H4 (cell line): ENCODE results near the gene EIF3L. TPM values are rescaled to one million over a fixed set of nuclear protein-coding genes. Genes with fewer than 3 reads are reported as not detected.
A peak's percentile ranks its signal among the peaks of the same experiment; 100 is the strongest.

ENCODE experiments used
- DNase-seq: peaks from one replicate; pipeline ENCODE4 v3.0.0-alpha.2; 2015; ENCODE audit warnings: low spot score
- total RNA-seq: library from RNA; depleted of rRNA; stranded (reverse); fragments of >200 nt; shearing (Covaris generic); gene quantifications from 2 replicates; pipeline ENCODE4 v1.2.3, GENCODE V29; 2014

The EIF3L gene
- total RNA-seq, 1 experiment from 2014 or later = 514 TPM

DNA sequence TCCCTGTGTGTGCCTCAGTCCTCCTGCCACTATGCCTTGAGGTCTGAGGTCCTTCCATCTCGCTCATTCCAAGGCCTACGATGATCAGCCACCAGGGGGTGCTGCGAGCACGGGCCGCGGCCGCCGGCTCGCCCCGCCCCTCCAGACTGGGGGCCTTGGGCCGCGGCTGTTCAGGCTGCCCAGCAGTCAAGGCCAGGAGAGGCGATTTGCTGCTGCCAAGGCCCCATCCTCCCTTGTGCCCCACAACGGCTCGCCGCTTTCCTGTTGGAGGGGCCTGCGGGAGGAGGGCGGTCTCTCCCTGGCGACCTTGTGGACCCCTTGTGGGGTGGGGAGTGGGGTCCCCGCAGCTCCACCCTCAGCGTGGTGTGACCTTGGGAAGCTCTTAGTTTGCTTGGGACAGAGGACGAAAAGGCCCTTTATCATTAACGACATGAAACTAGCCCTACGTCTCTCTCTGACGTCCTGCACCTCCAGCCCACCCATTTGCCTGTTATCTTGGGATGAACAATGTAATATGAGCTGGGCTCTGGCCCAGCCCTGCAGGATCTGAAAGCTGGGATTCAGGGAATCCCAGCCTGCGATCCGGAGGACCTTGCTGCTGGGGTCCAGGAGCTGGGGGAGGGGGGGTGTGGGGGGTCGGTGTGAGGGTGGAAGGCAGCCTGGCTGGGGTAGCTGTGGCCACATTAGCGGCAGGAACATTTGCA is 31.4 kb upstream of the EIF3L start:
- peak; percentile 27 for DNase-seq

DNA sequence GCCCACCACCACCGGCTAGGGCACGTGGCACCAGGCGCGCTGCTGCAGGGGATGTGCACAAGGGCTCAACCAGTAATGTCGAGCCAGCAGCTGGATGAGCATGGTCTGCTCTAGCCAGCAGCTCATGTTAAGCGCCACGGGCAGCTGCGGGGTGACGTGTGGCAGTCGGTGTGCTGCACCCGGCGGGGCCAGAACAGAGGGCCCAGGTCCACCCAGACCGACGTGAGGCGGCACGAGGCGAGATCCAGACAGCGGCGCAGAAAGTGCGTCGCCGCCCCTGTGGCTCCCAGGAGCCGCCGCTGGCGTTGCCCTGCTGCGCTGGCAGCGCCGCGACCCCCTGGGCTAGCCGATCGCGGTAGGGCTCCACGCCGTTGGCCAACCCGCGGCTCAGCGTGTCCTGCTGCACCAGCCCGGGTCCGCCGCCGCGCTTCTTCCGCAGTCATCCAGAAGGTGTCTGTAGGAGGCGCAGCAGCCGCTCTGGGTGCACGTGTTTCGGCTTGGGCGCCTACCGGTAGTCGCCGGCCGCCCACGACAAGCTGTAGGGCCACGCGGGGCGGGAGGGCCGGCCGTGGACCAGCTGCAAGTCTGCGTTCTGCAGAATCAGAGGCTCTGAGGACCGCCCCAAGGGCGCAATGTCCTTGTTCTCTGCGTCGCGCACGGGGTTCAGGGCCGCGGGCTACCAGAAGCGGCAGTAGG is 30.7 kb upstream of the EIF3L start:
- DNase-seq = no peak

DNA sequence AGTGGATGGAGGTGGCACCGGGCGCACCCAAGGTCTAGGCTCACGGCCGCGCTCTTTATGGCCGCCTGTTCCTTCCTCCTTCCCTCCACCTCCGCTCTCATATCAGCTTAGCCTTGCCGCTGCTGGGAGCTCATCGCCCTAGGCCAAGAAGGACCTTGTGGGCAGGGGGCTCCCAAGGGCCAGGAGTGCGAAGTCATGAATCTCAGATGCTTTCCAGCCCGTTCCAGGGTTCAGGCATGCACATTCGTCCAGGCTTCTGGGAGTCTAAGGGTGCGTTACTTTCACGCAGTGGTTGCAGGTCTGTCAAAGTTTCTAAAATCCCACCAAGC is 30.1 kb upstream of the EIF3L start:
- no peak for DNase-seq

DNA sequence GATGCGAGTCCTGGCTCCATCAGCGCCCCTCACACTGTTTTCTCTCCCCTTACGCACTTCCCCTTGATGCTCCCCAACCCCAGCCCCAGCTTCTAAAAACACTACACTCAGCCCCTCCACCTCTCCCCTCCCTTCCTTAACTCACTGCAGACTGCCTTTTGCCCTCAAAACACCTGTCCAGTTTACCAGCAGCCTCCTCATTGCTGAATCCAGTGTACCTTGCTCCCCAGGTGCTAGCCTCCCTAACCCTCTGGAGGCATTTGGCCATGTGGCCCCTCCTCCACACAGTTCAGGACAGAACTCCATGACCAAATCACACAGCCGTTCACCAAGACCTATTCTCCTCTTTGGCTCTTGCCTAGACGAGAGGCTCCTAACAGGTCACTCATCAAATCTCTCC is 28.9 kb upstream of the EIF3L start:
- DNase-seq = no peak

DNA sequence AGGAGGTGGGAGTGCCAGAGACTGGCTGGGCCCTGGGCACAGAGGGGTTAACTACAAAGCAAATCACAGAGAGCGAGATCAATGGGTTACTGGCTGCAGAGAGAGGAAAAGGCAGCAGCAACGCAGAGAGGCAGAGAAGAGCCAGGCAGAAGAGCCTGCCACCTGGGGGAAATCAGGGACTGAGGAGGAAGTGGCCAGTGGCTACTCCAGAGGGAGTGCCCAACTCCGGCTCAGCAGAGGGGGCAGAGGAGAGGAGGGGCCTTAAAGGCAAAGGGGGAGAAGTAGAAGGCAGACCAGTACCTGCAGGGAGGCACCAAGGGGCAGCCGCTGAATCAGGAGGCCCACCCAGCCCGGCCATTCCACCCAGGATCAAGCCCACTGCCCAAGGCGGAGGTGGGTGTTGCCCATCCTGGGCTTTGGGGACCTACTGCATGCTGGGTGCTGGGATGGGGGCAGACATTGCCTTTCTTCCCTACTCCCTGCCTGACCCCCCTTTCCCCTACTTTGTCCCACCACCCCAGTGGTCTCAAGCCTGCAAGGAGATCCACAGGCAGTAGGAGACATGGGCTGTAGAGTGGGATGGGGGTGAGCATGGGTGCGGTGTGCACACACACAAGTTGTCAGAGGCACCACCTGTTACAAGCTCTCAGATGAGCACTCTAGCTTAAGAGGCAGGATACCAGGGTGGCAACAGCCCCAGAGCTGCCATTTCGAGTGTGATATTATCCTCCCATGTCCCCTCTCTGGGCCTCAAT is 27.0 kb upstream of the EIF3L start:
- no peak for DNase-seq

DNA sequence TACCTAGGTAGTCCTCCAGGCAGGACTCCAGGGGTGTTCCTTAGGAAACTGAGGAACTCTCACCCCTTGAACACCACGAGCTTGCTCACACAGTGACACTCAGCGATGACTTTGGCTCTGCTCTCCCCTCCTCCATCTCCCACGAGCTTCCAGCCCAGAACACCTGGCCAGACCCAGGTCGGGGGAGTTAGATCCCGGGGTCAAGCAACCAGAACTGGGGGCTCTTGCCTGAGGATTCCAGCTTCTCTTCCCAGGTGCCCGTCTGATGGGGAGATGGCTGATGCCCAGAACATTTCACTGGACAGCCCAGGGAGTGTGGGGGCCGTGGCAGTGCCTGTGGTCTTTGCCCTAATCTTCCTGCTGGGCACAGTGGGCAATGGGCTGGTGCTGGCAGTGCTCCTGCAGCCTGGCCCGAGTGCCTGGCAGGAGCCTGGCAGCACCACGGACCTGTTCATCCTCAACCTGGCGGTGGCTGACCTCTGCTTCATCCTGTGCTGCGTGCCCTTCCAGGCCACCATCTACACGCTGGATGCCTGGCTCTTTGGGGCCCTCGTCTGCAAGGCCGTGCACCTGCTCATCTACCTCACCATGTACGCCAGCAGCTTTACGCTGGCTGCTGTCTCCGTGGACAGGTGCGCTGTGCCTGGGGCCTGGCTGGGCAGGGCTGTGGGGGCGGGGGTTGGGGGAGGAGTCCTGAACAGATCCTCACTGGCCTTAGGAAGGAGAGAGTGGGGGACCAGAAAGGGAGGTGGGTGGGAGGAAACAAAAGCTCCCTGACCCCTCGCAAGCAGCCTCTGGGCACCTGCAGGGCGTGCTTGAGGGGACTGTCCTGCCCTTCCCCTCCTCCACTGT is 25.9 kb upstream of the EIF3L start, which contains the start of gene GALR3:
GALR3 (plus strand) TSS at position 249 of the 852 bp plus-strand sequence; CDS start at position 274, 25 bp downstream.
- DNase-seq = no peak

DNA sequence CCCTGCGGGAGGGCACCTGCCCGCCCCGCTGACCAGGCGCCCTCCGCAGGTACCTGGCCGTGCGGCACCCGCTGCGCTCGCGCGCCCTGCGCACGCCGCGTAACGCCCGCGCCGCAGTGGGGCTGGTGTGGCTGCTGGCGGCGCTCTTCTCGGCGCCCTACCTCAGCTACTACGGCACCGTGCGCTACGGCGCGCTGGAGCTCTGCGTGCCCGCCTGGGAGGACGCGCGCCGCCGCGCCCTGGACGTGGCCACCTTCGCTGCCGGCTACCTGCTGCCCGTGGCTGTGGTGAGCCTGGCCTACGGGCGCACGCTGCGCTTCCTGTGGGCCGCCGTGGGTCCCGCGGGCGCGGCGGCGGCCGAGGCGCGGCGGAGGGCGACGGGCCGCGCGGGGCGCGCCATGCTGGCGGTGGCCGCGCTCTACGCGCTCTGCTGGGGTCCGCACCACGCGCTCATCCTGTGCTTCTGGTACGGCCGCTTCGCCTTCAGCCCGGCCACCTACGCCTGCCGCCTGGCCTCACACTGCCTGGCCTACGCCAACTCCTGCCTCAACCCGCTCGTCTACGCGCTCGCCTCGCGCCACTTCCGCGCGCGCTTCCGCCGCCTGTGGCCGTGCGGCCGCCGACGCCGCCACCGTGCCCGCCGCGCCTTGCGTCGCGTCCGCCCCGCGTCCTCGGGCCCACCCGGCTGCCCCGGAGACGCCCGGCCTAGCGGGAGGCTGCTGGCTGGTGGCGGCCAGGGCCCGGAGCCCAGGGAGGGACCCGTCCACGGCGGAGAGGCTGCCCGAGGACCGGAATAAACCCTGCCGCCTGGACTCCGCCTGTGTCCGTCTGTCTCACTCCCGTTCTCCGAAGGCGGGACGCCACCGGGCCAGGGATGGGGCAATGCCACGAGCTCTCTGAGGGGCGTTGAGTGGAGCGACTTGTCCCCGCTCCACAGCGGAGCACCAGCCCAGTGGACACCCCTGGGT is 24.3 kb upstream of the EIF3L start:
- no peak for DNase-seq

DNA sequence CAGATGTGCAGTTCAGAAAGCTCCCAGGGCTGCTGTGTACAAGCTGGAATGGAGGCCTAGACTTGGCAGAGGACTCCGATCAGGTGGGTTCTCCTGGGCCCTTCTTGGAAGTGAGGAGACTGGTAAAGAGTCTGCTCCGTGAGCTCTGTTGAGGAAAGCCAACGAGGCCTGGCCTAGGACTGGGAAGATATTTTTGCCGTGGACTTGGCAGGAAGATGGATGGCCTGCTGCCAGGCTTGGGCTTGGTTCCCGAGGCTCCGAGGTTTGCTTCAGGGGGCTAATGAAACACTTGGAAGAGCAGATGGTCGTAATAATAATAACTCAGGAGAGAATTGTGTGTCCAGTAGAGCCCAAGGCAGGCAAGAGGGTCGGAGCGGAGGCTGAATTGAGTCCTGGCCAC is 22.2 kb upstream of the EIF3L start:
- no peak for DNase-seq

DNA sequence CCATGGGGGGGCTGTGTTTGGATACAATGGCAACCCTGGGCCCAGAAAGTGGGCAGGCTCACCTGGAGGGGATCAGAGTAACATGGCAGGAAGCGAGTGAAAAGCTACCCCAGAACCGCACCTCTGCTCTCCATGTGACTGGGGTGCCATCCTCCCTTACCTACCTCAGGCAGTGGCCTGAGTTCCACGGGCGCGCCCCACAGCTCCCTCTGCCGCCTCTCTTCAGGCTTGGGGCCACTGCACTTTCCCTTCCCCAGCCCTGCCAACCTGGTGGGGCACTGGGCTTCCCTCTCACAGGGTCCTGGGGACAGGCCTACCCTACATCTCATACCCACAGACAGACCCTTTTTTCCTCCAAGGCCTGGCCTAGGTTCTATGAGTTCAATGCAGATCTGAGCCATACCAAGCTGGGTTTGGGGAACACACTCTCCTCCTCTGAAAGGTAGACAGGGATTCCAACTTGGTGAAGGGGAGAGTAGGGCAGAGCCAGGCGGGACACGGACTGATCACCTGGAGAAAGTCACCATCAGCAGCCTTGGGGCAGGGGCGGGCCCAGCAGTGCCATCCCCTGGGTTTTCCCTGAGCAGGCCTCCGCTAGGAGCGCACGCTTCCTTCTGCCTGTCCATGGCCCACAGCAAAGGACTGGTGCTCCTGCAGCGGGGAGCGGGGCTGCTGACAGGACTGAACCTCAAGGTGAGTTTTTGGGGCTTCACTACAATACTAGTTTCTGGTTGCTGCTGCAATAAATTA is 19.0 kb upstream of the EIF3L start:
- DNase-seq = no peak

DNA sequence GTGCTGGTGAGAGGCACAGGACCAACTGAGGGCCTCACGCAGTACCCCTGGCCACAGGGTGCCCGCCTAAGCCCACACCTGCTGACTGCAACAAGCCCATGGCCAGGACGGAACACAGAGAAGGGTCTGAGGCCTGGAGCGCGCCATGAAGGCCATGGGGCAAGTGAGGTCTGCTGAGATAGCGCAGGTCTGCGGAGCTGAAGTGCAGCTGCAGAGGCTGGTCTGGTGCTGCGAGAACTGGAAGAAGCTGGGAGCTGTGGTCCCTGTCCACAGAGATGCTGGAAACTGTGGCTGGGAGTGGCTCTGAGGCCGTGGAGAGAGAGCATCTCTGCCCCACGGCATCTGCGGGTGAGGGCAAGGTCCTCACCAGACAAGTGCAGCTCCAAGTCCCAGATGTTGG is 17.7 kb upstream of the EIF3L start:
- DNase-seq = no peak

DNA sequence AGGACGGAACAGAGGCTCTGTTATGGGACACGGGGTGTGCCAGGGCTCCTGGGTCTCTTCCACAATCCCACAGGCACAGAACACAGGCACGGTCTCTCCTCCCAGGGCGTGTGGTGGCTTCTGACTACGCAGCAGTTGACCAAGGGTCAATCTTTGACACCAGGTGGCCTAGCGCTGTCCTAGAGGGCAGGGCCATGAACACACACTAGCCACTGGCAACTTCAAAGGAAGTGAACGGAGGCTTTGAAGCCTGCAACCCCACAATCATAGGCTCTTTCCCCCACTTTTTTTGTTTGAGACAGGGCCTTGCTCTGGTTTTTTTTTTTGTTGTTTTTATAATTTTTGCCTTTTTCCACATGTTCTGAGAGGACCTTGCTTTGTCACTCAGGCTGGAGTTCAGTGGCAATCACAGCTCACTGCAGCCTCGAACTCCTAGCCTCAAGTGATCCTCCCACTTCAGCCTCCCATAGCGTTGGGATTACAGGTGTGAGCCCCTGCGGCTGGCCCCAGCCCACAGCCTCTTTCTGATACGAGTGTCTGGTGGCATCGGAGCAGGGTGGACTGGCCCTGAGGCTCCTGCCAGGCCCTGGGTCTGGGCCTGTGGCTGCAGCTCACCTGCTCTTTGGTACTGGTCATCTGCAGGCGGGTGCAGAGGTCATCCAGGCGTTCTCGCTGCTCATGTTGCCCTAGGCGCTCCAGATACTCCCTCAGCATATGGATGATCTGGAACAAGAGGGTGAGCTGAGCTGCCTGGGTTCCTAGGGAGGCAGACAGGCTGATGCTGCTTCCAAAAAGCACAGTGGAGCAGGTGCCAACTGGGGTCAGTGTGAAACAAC is 17.0 kb upstream of the EIF3L start:
- DNase-seq = no peak

DNA sequence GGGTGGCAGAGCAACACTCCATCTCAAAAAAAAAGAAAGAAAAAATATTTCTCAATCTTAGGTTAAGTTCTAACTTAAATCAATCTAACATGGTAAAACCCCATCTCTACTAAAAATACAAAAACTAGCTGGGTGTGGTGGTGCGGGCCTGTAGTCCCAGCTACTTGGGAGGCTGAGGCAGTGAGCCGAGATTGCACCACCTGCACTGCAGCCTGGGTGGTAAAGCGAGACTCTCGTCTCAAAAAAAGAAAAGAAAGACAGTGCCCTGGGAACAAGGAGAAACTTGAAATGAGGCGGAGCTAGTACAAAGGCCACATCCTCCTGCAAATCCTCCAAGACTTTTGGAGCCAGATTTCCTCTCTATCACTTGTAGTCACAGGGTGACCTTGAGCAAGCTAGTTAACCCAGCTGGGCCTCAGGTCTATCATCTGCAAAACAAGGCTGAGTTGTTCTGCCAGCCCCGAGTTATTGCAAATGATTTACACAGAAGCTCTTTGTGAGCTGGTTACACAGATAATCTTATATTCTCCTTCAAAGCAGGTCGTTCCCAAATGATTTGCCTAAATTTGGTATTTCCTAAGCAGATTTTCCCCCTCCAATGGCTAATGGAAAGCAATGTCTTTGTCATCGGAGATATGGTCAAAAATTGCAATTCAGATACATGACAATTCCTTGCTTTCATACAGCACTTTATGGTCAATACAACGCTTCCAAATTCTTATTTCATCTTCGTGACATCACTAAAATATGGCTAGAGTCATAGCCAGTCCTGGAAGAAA is 7.0 kb upstream of the EIF3L start:
- DNase-seq = no peak

DNA sequence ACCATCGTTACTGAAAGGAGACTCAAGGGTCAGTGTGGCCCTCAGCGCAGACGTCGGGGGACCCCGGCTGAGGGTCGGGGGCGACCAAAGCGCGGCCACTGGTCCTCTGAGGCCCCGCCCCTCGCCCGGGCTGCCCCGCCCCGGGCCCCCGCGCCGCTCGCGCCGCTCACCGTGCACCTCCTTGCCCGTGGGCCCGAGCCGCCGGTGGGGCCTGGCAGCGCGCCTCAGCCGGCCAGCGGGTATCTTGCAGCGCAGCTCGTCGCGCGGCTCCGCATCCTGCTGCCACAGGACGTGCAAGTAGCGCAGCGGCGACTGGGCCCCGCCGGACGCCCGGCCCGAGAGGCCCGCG is 5.5 kb upstream of the EIF3L start:
- no peak for DNase-seq

DNA sequence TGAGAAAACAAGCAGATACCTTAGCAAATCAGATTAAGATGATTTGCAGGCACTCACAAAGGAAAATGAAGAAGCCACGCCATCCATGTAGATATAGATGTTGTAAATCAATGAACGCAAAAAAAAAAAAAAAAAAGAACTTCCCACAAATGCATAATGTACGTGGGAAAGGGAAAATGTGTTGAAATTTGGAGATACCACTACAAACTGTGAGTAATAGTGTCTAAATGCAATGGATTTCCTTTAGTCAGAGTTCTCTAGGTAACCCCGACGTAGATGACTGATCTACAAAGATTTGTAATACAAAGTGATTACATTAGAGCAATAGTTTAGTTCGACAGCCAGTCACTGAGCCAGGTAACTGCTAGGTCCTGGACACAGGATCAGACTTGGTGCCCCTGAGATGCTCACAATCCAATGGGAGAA is 4.3 kb upstream of the EIF3L start:
- DNase-seq = no peak

DNA sequence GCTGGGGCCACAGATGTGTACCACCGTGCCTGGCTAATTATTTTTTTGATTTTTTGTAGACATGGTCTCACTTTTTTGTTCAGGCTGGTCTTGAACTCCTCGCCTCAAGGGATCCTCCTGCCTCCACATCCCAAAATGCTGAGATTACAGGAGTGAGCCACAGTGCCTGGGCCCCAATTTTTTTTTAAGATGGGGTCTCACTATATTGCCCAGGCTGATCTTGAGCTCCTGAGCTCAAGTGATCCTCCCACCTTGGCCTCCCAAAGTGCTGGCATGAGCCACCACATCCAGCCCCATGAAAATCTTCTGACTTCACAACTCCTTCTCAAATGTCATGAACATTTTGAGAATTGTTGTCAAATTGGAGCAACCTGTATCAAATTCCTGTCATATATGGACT is 2.8 kb upstream of the EIF3L start:
- DNase-seq = no peak

DNA sequence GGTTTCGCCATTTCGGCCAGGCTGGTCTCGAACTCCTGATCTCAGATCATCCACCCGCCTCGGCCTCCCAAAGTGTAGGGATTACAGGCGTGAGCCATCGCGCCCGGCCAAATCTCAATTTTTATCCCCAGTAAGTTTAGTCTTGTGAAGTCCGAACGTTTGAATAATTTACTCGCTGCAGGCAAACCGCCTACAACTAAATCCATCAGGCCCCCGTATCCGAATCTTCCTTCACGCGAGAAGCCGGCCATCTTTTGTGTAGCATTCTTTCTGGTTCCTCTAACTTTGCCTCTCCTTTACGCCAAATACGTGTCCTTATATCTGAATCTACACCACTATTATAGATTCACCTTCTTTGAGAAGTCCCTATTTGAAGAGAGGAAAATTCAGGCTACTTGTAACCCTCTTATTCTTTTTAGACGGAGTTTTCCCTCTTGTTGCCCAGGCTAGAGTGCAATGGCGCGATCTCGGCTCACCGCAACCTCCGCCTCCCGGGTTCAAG is 581 bp upstream of the EIF3L start:
- DNase-seq = no peak

DNA sequence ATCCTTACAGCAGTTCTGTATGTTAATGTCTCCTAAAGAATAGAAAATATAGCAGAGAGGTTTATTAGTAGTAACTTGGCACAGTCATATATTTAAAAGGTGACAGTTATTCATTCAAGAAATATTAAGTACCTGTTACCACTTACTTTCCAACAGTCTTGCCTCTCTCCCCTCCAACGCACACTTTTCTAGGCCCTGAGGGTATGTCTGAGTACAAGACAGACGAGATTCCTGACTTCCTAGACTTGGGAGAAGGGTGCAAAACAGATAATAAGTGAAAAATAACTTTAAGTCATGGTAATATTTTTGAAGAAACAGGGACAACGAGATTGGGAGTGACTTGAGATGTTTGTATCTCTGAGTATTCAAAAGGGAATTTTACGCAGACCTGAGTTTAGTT is 1.6 kb downstream of the EIF3L start:
- no peak for DNase-seq

DNA sequence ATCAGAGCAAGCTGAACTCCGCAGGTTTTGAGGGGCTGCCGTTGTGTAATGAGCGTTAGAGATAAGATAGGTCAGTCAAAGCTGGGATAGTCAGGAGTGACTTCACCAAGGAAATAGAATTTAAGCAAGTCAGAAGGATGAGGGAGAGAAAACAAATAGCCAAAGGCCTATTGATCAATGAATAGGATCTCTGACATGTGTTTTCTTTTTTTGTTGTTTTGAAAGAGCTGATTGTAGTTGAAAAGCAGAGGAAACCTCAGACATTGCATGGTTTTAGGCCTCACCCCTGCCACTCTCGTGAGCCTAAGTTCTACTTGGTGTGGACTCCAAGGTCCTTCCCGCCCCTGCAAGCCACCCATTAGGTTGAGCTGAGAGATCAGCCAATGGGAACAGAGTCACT is 3.2 kb downstream of the EIF3L start:
- DNase-seq = no peak
